ENCODE results near the gene NUTM2G.

- no peak for TF ChIP-seq CTCF (IDR thresholded peaks at IDR 0.05)
- no peak for TF ChIP-seq POLR2A (IDR thresholded peaks at IDR 0.05)
- no peak for TF ChIP-seq POLR2AphosphoS5 (IDR thresholded peaks at IDR 0.05)
These were observed 40.1 kb upstream of the NUTM2G start for GRCh38 chr9:96888591-96888990.

All from breast epithelium (tissue), 3 donors.